Activated T-cell treated with anti-CD3 and anti-CD28 coated beads for 1 hour (primary cell): Measurements from ENCODE around the gene UBL5.
A peak's percentile ranks its signal among the peaks of the same experiment; 100 is the strongest.
"Not testable (repeated sequence)": the region's sequence is repeated elsewhere in the genome, so short reads cannot be mapped to it uniquely, and the experiment has no call there.

Experiments
- DNase-seq: peaks from one replicate; pipeline ENCODE4 v3.0.0-alpha.2; 2020; ENCODE audit warnings: low read depth

The UBL5 gene

GRCh38 chr19:9827289-9828238 is at the start of gene UBL5:
UBL5 (plus strand) TSS chr19:9827918; CDS start chr19:9828338, 420 bp downstream.
- DNase-seq, result peak; percentile 82

GRCh38 chr19:9782338-9782737 is 45.4 kb upstream of the UBL5 start:
- DNase-seq, result no peak

- DNase-seq, result not testable (repeated sequence)
Observed at GRCh38 chr19:9784163-9784496, 43.6 kb upstream of the UBL5 start.

- DNase-seq, result peak; percentile 99
Observed at GRCh38 chr19:9785367-9786331, 42.1 kb upstream of the UBL5 start.

DNA sequence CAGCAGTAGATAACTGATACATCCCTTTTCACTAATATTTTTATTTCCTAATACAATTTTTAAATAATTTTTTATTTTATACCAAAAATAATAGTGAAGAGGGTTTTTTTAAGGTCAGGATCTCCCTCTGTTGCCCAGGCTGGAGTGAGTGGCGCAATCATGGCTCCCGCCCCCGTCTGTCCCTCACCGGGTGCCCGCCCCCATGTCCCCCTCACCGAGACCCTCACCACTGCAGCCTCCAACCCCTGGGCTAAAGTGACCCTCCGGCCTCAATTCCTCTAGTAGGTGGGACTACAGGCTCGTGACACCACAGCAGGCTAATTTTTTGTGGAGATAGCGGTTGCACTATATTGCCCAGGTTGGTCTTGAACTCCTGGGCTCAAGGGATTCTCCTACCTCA is 41.4 kb upstream of the UBL5 start:
- DNase-seq, result no peak

GRCh38 chr19:9786819-9787218 is 40.9 kb upstream of the UBL5 start:
- DNase-seq, result no peak

GRCh38 chr19:9788604-9789003 is 39.1 kb upstream of the UBL5 start:
- not testable (repeated sequence) for DNase-seq

GRCh38 chr19:9789066-9789465 is 38.7 kb upstream of the UBL5 start:
- DNase-seq, result no peak

DNA sequence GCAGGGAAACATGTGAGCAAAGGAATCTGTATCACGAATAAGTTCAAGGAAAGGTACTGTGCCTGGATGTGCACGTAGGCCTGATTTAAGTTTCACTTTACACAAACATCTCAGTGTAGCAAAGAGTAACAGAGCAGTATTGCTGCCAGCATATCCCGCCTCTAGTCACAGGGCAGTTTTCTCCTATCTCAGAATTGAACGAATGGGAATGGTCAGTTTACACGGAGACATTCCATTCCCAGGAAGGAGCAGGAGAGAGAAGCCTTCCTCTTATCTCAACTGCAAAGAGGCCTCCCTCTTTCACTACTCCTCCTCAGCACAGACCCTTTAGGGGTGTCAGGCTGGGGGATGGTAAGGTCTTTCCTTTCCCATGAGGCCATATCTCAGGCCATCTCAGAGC is 38.1 kb upstream of the UBL5 start:
- not testable (repeated sequence) for DNase-seq

GRCh38 chr19:9791073-9791367 is 36.7 kb upstream of the UBL5 start:
- DNase-seq, result not testable (repeated sequence)

- DNase-seq, result peak; percentile 96
Observed at GRCh38 chr19:9791552-9792205, 36.0 kb upstream of the UBL5 start.

GRCh38 chr19:9792206-9793070 is 35.3 kb upstream of the UBL5 start:
- DNase-seq, result peak; percentile 95

- DNase-seq, result peak; percentile 49
Observed at GRCh38 chr19:9793071-9793591, 34.6 kb upstream of the UBL5 start.

GRCh38 chr19:9796113-9796773 is 31.5 kb upstream of the UBL5 start:
- peak; percentile 70 for DNase-seq

DNA sequence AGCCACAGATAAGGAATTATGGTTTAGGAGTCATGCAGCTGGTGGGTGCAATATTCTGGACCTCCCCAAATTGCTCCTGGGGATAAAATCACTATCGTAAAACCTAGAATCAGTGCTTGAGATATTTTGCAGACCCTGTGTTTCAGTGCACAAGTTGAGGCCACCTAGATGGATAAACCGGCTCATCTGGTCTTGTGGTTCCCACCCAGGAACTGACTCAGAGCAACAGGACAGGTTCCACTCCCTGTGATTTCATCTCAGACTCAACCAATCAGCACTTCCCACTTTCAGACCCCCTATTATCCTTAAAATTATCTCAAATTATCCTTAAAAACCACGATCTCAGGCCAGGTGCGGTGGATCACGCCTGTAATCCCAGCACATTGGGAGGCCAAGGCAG is 29.8 kb upstream of the UBL5 start:
- no peak for DNase-seq

DNA sequence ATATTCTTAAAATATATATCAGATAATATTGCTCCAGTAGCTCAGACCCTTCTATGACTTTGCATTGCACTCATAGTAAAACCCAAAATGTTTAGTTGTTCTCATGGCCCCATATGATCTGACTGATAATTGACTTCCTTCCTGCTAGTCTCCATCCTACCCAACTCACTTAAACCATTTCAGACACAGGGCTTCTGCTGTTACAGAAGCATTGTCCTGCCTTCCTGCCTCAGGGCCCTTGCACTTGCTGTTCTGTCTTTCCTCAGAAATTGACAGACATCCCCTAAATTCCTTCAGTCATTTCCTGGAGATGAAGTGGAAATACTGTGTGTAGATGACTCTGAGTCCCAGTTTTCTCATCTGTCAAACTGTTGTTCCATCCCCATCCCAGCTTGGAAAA is 28.6 kb upstream of the UBL5 start:
- no peak for DNase-seq

DNA sequence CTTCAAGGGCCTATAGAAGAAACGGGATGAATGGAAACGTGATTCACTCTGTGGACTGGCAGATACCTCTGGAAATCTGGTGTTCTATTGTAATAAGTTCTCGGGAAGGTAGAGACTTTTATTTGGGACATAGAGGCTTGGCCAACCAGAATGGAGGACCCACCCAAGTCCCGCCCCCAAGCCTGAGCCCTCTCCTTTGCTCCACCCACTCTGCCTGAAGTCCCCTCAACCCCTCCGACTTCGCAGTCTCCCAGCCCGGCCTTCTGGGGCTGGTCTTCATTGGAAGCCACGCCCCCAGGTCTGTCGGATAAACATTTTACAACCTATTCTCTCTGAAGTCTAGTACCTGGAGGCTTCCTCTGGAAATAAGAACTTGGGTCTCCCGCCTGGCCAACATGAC is 25.7 kb upstream of the UBL5 start:
- DNase-seq, result no peak

DNA sequence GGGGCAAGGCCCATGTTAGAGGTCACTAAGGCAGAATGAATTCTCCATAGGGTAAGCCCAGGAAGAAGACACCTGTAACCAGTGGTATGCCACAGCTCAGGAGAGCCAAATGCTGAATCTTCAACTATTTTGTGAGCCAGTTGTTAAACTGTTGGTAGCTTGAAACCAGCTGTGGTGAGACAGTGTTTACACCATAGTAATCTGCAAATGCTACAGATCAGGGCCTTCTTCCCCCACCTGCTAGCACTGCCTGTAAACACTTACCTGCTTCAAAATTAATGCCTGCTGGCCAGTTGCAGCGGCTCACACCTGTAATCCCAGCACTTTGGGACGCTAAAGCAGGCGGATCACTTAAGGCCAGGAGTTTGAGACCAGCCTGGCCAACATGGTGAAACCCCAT is 20.9 kb upstream of the UBL5 start:
- no peak for DNase-seq

- DNase-seq, result no peak
Observed at GRCh38 chr19:9808855-9809824, 18.6 kb upstream of the UBL5 start.
